8988T (cell line): ENCODE results near the gene UGT1A1.
A peak's percentile ranks its signal among the peaks of the same experiment; 100 is the strongest.
"Not testable (repeated sequence)": the region's sequence is repeated elsewhere in the genome, so short reads cannot be mapped to it uniquely, and the experiment has no call there.

Experiments
- DNase-seq: peaks from one replicate; pipeline ENCODE4 v3.0.0; 2011

UGT1A1 gene

DNA sequence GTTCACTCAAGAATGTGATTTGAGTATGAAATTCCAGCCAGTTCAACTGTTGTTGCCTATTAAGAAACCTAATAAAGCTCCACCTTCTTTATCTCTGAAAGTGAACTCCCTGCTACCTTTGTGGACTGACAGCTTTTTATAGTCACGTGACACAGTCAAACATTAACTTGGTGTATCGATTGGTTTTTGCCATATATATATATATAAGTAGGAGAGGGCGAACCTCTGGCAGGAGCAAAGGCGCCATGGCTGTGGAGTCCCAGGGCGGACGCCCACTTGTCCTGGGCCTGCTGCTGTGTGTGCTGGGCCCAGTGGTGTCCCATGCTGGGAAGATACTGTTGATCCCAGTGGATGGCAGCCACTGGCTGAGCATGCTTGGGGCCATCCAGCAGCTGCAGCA is at the start of gene UGT1A1:
TSS of gene UGT1A1 (plus strand) at position 228 of the 400 bp plus-strand sequence. CDS start at position 246, 18 bp downstream.
- no peak for DNase-seq

DNA sequence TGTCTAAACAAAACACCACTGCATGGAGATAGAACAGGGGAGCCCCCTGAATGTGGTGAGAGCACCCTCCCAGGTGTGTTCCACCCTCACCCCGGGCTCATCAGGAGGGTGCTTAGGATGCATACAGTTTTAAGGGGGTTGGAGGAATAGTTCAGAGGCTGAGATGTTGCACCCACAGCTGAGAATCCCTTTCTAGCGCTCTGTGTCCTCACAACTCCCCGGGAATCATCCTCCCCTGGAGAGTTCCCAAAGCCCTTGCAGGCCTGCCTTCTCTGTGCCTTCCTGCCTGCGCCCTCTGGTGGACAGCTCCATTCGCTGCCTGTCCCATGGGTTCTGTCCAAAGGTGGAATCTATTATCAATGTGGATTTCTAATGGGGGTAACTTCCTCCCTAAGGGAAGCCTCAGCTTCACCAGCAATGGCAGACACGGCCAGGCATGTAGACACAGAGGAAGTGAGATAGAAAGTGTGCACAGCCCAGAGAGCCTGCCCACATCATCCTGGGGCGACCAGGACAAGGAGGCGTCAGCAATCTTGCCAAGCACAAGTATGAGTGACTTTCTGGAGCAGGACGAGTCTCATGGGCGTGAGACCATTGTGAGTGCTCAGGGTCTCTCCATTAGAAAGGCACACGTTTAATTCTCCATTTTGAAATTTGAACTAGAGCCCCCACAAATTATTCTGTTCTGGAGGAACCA is 48.6 kb upstream of the UGT1A1 start:
- peak; percentile 36 for DNase-seq

DNA sequence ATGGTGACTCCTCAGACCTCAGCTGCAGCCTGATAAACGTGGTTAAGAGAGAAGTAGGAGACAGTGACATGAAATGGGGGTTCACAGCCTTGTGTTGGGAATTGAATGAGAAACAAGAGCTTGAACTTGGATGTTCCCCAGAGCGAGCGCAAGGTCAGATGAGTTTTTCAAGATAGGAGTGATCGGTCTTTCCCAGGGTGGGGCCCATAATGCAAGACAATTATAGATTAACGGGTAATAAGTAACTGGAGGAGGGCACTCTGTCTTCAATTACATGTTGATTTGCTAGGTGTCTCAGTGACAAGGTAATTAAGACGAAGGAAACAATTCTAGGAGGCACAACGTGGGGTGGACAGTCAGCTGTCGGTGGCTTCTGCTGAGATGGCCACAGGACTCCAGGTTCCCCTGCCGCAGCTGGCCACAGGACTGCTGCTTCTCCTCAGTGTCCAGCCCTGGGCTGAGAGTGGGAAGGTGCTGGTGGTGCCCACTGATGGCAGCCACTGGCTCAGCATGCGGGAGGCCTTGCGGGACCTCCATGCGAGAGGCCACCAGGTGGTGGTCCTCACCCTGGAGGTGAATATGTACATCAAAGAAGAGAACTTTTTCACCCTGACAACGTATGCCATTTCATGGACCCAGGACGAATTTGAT is 47.3 kb upstream of the UGT1A1 start, which contains the start of gene UGT1A5:
TSS of gene UGT1A5 (plus strand) at position 297 of the 651 bp plus-strand sequence. CDS start at position 382, 85 bp downstream.
- DNase-seq = no peak

DNA sequence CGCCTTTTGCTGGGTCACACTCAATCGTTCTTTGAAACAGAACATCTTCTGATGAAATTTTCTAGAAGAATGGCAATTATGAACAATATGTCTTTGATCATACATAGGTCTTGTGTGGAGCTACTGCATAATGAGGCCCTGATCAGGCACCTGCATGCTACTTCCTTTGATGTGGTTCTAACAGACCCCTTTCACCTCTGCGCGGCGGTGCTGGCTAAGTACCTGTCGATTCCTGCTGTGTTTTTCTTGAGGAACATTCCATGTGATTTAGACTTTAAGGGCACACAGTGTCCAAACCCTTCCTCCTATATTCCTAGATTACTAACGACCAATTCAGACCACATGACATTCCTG is 46.8 kb upstream of the UGT1A1 start:
- DNase-seq = no peak

DNA sequence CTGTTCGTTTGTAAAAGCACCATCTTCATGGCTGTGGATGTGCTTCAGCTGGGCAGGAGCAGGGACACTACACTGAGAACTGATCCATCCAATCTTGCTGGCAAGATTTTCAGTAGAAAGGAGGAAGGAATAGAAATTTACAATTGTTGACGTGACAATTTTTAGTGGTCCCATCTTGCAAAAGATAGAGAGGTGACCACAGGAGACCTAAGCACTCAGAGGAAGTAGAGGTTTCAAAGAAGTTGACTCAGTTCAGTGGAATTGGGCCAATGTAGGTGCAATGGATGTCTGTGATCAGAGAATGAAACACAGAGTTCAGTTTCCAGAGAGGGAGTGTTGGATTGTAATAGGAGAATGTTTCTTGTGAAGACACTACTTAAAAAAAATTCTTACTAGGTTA is 45.9 kb upstream of the UGT1A1 start:
- no peak for DNase-seq

DNA sequence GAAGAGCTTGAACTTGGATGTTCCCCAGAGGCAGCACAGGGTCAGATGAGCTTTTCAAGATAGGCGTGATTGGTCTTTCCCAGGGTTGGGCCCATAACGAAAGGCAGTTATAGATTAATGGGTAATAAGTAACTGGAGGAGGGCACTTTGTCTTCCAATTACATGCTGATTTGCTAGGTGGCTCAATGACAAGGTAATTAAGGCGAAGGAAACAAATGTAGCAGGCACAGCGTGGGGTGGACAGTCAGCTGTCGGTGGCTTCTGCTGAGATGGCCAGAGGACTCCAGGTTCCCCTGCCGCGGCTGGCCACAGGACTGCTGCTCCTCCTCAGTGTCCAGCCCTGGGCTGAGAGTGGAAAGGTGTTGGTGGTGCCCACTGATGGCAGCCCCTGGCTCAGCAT is 41.5 kb upstream of the UGT1A1 start, which contains the start of gene UGT1A4:
TSS of gene UGT1A4 (plus strand) at position 185 of the 400 bp plus-strand sequence. CDS start at position 270, 85 bp downstream.
- DNase-seq = no peak

DNA sequence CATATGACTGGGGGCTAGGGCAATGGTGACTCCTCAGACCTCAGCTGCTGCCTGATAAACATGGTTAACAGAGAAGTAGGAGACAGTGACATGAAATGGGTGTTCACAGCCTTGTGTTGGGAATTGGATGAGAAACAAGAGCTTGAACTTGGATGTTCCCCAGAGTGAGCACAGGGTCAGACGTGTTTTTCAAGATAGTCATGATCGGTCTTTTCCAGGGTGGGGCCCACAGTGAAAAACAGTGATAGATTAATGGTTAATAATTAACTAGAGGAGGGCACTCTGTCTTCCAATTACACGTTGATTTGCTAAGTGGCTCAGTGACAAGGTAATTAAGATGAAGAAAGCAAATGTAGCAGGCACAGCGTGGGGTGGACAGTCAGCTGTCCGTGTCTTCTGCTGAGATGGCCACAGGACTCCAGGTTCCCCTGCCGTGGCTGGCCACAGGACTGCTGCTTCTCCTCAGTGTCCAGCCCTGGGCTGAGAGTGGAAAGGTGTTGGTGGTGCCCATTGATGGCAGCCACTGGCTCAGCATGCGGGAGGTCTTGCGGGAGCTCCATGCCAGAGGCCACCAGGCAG is 31.3 kb upstream of the UGT1A1 start, which contains the start of gene UGT1A3:
TSS of gene UGT1A3 (plus strand) at position 320 of the 579 bp plus-strand sequence. CDS start at position 405, 85 bp downstream.
- DNase-seq = no peak

DNA sequence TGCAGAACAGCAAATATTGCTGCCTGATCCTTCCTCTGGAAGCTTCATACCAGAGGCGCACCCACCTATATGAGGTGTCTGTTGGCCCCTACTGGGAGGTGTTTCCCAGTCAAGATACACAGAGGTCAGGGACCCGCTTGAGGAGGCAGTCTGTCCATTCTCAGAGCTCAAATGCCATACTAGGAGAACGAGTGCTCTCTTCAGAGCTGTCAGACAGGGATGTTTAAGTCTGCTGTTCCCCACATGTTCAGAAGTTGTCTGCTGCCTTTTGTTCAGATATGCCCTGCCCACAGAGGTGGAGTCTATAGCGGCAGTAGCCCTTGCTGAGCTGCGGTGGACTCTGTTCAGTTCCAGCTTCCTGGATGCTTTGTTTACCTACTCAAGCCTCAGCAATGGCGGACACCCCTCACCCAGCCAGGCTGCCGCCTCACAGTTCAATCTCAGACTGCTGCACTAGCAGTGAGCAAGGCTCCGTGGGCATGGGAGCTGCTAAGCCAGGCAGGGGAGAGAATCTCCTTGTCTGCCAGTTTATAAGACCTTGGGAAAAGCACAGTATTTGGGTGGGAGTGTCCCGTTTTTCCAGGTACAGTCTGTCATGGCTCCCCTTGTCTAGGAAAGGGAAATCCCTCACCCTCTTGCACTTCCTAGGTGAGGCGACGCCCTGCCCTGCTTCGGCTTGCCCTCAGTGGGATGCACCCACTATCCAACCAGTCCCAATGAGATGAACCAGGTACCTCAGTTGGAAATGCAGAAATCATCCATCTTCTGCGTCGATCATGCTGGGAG is 23.0 kb upstream of the UGT1A1 start:
- DNase-seq = not testable (repeated sequence)

DNA sequence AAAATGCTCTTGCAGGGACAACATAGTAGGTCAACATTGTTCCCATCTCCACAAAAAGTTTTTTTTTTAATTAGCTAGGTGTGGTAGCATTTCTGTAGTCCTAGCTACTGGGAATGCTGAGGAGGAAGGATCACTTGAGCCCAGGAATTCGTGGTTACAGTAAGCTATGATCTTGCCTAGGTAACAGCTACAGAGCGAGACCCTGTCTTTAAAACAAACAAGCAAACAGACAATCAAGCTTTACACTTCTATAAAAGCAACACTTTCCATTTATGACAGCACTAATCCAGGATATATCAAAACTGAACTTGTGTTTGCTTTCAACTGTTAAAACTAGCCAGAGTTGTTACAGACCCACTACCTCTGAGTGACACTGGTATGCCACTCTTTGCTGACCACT is 19.2 kb upstream of the UGT1A1 start:
- DNase-seq = no peak

DNA sequence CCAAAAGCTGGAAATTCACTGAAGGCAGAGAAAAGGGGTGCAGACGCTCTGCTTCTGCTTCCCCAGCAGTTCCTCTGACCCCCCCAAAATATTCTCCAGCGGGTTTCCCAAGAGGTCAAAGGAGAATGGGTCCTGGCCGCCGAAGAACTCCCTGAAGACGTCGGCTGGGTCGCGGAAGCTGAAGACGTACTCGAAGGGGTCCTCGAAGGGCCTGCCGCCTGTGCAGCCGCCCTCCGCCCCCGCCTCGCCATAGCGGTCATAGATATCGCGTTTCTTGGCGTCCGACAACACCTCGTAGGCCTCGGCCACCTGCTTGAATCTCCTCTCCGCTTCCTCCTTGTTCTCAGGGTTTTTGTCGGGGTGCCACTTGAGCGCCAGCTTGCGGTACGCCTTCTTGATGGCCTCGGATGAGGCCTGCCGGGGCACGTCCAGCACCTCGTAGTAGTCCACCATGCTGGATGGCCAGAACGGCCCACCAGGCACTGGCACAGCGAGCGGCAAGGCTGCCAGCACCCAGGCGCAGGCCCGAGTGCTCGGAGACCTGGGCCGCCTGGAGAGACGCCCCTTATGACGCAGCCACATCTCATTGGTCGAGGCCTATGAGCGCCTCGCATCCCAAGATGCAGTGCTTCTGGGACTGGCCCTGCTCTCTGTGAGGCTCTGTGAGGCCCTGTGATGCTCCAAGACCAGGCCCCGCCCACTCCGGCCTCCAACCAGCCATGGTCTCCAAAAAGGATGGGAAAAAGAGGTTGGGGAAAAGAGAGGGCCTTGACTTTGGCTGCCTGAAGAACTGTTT is 16.4 kb upstream of the UGT1A1 start:
- no peak for DNase-seq

DNA sequence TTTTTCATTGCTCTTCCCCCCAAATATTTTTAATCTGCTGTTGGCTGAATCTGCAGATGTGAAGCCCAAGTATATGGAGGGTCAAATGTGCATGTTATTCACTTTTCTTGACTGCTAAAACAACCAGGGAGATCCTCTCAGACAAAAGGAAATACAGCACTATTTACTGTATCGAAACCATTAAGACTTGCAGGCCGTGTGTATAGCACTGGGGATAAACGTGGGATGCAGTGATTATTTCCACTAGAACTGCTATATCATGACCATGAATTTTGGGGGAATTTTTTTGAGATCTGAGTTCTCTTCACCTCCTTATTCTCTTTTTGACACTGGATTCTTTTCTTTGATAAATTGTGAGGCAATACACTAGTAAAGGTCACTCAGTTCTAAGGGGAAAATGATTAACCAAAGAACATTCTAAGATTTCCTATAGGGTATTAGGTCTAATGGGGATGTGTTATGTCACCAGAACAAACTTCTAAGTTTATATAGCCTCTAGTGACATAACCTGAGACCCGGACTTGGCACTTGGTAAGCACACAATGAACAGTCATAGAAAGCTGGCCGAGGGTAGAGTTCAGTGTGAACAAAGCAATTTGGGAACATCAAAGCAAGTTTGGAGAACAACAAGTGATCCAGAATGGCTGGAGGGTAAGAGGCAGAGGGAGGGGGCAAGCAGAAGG is 14.9 kb upstream of the UGT1A1 start:
- no peak for DNase-seq

DNA sequence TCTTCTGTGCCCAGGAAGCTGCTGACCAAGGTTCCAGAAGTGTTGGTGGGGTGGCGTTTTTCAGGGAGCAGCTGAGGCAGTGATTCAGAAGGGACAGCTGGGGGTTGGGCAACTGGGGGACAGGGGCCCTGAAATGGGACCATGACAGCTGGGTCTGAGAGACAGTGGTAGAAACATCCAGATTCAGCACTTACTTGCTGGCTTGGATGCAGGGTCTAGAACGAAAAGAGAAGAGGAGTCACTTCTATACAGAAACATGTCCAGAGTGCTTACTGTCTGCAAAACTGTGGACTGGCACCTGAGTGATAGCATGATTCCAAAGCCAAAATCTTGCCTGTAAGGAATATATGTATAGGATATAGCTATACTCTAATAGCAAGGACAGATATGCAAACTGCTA is 14.2 kb upstream of the UGT1A1 start:
- not testable (repeated sequence) for DNase-seq

DNA sequence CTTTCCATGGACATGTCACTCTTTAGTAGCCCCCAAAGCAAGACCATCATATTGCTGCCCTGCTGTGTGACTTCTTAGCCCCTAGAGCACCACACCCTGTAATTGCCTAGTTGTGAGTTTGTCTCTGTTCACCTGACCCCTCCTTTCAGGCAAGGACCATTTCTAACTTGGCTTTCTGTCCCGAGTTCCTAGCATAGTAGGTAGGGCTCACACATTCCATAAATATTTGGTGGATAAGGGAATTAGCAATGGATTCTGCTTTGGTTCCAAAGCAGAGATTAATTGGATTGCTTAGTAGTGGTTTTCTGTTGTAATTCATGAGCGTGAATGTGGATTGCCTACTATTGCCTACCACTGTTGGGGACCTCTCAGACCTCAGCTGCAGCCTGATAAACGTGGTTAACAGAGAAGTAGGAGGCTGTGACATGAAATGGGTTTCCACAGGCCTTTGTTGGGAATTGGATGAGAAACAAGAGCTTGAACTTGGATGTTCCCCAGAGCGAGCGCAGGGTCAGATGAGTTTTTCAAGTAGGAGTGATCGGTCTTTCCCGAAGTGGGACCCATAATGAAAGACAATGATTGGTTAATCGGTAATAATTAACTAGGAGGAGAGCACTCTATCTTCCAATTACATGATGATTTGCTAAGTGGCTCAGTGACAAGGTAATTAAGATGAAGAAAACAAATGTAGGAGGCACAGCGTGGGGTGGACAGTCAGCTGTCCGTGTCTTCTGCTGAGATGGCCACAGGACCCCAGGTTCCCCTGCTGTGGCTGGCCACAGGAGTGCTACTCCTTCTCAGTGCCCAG is 13.4 kb upstream of the UGT1A1 start:
- no peak for DNase-seq

DNA sequence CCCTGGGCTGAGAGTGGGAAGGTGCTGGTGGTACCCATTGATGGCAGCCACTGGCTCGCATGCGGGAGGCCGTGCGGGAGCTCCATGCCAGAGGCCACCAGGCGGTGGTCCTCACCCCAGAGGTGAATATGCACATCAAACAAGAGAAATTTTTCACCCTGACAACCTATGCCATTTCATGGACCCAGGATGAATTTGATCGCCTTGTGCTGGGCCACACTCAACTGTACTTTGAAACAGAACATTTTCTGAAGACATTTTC is 12.9 kb upstream of the UGT1A1 start:
- no peak for DNase-seq

DNA sequence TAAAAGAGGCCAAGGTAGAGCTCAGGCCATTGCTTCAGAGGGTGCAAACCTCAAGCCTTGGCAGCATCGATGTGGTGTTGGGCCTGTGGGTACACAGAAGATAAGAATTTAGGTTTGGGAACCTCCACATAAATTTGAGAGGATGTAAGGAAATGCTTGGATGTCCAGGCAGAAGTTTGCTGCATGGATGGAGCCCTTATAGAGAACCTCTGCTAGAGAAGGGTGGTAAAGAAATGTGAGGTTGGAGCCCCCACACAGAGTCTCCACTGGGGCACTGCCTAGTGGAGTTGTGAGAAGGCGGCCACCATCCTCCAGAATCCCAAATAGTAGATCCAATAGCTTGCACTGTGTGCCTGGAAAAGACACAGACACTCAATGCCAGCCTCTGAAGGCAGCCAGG is 9.4 kb upstream of the UGT1A1 start:
- not testable (repeated sequence) for DNase-seq

DNA sequence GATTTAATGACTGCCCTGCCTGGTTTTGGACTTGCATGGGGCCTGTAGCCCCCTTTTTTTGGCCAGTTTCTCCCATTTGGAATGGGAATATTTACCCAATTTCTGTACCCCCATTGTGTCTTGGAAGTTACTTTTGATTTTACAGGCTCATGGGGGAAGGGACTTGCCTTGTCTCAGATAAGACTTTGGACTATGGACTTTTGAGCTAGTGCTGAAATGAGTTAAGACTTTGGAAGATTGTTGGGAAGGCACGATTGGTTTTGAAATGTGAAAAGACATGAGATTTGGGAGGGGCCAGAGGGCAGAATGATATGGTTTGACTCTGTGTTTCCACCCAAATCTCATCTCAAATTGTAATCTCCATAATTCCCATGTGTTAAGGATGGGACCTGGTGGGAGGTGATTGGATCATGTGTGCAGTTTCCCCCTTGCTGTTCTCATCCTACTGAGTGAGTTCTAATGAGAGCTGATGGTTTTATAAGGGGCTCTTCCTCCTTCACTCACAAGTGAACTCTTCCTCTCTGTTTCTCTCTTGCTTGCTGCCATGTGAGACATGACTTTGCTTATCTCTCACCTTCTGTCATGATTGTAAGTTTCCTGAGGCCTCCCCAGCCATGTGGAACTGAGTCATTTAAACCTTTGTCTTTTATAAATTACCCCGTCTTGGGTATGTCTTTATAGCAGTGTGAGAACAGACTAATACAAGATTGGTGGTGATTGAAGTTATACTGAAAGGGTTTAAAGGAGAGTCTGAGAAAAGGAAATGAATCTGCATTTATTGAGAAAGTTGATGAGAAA is 8.7 kb upstream of the UGT1A1 start:
- DNase-seq = not testable (repeated sequence)

DNA sequence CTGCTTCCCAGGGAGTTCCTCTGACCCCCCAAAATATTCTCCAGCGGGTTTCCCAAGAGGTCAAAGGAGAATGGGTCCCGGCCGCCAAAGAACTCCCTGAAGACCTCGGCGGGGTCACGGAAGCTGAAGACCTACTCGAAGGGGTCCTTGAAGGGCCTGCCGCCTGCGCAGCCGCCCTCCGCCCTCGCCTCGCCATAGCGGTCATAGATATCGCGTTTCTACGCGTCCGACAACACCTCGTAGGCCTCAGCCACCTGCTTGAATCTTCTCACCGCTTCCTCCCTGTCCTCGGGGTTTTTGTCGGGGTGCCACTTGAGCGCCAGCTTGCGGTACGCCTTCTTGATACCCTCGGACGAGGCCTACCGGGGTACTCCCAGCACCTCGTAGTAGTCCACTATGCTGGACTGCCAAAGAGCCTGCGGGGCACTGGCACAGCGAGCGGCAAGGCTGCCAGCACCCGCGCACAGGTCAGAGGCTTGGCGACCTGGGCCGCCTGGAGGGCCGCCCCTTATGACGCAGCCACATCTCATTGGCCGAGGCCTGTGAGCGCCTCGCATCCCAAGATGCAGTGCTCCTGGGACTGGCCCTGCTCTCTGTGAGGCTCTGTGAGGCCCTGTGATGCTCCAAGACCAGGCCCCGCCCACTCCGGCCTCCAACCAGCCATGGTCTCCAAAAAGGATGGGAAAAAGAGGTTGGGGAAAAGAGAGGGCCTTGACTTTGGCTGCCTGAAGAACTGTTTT is 5.0 kb upstream of the UGT1A1 start:
- DNase-seq = no peak

DNA sequence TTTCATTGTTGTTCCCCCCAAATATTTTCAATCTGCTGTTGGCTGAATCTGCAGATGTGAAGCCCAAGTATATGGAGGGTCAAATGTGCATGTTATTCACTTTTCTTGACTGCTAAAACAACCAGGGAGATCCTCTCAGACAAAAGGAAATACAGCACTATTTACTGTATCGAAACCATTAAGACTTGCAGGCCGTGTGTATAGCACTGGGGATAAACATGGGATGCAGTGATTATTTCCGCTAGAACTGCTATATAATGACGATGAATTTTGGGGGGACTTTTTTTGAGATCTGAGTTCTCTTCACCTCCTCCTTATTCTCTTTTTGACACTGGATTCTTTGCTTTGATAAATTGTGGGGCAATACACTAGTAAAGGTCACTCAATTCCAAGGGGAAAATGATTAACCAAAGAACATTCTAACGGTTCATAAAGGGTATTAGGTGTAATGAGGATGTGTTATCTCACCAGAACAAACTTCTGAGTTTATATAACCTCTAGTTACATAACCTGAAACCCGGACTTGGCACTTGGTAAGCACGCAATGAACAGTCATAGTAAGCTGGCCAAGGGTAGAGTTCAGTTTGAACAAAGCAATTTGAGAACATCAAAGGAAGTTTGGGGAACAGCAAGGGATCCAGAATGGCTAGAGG is 3.5 kb upstream of the UGT1A1 start:
- DNase-seq = no peak

DNA sequence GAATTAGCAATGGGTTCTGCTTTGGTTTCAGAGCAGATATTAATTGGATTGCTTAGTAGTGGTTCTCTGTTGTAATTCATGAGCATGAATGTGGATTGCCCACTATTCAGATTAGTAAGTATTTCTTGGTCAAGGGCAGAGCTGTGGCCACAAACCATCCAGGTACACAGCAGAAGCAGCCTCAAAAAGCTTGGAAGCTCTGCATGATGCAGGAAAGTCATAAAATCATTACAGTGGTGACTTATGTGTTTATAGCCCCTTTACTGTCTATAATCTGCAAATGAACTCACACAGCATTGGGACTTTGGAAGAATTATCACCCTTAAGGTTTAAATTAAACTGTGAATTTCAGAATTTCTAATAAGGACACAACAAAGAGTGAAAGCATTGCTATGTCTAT is 1.9 kb upstream of the UGT1A1 start:
- no peak for DNase-seq
